HG03342 (cell line): Measurements from ENCODE around the gene CKS1B.

Source experiments
- ATAC-seq: cut with Tn5 transposase; IDR thresholded peaks from one replicate; pipeline ENCODE4 v1.9.1; 2021; ENCODE audit warnings: mild to moderate bottlenecking, moderate library complexity; ENCODE audit not compliant: unreplicated experiment

CKS1B gene

DNA sequence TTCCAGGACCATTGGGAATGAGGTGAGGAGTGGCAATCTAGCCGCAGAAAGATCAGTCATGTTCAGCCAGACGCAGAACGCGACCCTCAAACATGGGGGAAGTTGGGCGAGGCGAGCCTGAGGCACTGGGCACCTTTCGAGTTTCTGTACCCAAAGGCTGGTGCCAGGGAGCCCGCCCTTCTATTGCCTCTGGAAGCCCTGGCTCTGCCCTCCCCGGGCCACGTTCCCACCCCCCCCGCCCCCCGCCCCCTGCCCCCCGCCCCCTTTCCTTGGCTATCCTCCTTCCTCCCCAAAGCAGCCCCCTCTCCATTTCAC is 25.9 kb downstream of the CKS1B start:
- no peak for ATAC-seq

DNA sequence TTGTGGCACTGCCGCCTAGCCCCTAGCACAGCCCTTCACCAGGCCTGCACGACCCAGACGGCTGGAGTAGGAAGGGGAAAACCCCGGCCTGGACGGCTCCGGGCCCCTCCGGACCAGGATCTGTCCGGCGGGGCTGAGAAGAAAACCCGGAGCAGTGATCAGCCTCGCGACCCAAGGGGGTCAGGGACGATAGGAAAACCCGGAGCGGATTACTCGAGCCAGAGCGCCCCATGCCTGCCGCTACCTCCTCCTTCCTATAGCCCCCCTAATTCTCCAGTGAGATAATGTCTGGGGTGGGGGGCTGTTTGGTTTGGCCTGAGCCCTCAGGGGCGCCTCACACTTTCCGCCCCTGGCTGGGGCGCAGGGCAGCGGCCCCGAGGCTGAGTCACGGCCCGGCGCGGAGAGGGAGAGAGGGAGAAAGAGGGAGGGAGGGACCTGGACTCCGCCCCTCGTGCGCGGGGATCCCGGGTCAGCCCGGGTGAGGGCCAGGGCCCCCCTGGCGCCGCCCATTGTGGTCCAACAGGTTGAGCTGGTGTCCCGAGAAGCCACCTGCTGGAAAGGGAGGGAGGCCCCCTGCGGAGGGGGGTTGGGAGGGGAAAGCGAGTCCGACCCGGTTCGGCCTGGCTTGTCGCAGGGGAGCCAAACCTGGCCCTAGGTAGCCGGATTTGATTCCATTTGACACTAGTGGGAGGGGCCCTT is 26.4 kb downstream of the CKS1B start:
- ATAC-seq: peak; percentile 37

DNA sequence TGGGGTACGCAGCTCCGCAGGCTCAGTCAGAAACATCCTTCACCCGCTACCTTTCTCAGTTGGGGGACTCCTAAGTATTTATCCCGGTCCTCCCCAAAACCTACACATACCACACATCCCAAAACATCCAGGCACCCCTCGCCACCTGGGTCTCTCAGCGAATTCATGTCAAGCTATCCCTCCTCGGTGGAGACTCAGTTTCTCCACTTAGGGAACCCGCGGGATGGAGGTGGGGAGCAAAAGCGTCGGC is 26.9 kb downstream of the CKS1B start:
- ATAC-seq: peak; percentile 19

DNA sequence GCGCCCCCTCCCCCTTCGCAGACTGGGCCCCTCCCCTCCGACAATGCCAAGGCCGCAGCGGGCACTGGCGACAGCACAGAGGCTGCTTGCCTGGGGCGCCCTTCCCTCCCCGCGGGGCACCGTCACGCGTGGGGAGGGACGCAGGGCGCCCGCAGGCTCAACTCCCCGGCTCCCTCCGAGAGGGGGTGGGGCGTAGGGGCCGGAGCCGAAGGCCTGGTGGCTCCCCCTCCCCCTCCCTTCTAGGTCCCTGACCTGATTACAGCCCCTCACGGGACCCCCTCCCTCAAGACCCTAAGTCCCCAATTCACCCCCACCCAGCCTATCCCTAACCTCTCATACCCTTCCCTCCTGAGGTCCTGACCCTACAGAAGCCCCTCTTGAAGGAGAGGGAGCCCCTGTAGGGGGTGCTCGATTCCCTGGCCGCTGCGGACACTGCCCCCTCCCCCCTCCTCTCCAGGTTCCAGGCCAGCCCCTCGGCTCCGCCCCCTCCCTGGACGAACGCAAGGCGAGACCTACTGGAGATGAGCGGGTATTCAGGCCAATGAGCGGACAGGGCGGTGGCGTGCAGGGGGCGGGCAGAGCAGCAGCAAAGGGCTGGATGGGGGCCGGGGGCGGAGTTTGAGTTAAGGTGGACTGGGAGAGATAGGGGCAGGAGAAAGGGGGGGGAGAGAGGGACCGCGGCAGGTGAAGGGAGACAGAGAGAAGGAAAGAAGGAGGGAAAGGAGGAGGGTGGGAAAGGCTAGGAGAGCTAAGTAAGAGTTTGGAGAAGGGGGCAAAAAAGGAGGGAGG is 27.4 kb downstream of the CKS1B start:
- peak; percentile 52 for ATAC-seq

DNA sequence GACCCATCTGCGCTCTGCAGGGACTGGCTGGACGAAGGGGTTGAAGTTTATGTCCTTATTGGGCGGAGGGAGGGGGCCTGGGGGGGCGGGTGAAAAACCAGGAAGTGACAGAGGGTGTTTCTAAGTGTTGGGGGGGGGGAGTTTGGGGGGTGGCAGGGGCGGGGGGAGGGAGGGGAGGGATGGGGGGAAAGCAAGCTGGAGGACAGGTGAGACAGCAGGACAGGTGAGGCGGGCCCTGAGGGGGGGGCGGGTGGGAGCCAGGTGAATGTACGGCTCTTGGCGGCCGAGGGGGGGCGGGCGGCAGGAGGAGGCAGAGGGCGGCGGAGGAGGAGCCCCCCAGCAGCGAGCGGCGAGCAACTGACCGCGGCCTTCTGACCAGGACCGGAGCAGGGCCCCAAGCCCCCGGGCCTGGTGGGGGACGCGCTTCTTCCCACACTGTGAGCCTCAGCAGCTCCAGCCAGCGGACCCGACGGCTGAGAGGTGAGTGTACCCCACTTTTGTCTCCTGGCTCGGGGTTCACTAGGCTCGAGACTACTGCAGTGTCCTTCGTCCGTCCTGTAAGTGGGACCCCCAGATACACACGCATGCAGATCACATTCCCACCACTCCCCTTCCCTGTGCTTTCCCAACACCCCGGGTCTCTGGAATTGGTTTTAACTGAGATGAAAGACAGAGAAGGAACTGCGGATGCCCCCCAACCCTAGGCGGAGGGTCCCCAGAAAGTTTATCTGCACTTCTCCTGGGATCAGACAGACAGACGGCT is 28.2 kb downstream of the CKS1B start, which contains the start of gene ZBTB7B:
Gene ZBTB7B (plus strand): TSS at position 339 of the 763 bp plus-strand sequence. CDS start 11,859 bp downstream, outside the sequence.
- no peak for ATAC-seq

DNA sequence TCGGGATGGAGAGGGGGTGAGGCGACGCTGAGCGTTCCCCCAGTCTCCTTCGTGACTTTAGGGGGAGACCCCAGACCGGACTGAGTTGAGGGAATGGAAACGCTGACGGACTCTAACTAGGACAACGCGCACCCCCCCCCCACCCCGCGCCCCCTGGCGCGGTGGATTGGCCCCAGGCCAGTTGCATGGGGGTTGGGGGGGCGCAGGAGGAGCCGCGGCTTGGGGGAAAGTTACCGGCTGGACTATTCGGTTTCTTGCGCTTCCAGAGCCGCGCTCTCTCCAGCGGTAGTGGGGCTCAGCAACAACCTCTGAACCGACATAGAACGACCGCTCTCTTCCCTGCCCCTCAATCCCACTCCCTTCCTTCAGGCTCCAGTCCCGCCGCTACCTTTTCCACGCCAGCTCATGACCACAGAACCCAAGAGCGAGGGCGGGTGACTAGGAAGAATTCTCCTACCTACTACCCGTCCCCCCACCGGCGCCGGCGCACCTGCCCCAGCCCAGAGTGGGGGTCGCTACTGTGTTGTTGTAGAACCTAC is 28.8 kb downstream of the CKS1B start:
- no peak for ATAC-seq

DNA sequence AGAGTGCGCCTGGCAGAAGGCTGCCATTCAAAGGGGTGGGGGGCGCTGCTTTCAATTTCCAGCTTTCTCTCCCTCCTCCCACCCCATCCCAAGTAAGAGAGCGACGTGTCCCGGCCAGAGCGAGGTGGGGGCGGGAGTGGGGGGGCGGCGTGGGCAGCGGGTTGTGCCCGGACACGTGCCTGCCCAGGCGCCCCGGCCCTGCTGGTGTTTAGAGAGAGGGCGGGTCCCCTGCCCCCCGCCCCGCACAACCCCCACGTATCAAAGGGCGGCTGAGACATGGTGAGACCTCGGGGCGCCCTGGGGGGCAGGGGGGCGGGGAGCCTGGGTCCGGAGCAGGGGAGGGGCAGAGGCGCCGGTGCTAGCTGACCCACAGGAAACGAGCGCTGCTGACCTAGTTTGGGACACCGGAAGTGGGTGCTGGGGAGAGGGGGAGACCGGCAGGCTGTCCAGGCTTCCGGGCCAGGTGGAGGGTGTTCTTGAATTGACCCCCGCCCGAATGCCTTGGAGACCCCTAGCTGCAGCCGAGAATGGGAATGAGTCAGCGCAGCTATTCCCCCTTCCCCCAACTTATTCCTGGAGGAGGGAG is 29.4 kb downstream of the CKS1B start:
- ATAC-seq: no peak

DNA sequence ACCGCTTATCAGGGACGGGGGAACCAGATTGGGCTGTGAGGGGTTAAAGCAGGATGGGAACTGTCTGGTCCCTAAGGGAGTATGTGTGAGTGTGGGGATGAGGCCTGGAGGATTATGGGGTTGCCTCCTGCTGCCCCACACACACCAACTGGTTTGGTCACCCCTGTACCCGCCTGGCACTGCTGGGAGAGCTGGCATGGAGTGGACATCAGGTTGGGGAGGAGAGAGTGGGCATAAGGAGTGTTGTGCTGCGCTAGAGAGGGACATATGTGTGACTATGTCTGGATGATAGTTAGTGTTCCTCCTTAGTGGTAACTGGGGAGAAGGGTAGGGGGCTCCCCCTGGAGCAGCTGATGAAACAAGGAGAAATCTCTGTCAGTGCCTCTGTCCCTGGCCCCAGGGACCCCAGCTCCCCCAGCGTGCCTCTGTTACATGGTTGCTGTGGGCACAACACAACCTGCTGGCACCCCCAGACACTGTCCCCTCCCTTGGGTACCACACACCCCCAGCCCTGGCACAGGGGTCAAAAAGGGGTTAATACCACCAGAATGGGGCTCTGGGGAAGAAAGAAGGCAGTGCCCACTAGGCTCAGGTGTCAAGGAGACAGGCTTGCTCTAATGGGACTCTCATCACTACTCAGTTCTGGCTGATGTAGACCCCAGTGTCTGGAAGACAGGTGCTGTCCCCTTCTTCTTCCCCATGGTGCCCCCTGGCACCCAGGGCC is 30.0 kb downstream of the CKS1B start:
- no peak for ATAC-seq

DNA sequence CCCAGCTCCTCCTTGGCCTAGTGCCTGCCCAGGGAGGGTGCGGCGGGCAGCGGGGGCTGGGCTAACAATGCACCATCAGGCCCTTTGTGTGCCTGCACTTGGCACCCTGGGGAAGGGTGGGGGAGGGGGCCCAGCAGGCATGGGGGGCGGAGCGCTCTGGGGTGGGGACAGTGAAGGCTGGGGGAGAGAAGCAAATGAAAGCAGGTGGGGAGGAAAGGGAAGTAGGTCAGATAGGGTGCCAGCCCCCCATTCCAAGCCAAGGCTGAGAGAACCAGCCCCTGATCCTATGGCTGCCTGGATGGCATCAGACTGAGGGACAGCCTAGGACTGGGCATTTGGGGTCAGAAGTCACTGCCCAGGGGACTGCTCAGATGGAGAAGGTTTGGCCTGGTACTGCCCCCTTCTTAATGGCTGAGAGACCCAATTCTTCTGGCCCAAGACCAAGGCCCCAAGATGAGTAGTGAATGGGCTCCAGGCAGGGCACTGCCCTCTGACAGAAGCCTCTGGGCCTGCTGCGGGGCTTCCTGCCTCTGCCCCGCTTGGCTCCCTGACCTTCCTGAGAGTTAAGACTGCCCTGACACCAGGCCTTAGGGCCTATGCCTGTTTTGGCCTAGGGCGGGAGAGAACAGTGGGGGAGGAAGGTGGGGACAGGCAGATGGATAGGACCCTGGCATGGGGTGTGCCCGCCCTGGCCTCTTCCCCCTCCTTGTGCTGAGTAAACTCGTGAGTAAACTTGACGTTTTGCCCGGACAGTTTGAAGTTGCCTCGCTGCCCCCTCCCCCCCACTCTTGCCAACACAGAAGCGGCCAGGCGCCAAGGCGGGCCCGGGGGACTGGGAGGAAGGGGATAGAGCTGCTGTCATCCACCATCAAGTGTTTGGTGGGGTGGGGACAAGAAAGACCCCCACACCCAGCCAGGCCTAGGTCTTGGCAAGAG is 30.9 kb downstream of the CKS1B start:
- no peak for ATAC-seq

DNA sequence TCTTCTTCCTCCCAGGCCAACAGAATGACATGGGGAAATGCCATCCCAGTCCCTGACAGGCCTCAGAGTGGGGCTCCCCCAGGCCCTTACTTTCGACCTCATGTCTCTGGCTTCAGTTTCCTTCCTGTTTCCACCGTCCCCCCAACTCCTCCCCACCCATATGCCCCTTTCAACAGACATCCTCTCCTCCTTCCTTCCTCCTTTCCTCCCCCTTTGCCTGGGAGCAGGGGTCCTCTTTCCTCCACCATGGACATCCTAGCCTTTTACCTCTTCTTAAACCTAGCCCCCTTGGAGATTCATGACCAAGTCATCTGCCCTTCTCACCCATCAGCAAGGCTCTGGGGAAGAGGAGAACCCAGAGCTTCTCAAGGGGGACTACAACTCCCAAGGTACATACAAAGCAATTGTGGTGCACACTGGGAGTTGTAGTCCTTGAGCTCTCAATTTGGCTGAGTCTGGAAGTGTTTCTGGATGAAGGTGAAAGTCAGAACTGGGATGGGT is 32.2 kb downstream of the CKS1B start:
- no peak for ATAC-seq

DNA sequence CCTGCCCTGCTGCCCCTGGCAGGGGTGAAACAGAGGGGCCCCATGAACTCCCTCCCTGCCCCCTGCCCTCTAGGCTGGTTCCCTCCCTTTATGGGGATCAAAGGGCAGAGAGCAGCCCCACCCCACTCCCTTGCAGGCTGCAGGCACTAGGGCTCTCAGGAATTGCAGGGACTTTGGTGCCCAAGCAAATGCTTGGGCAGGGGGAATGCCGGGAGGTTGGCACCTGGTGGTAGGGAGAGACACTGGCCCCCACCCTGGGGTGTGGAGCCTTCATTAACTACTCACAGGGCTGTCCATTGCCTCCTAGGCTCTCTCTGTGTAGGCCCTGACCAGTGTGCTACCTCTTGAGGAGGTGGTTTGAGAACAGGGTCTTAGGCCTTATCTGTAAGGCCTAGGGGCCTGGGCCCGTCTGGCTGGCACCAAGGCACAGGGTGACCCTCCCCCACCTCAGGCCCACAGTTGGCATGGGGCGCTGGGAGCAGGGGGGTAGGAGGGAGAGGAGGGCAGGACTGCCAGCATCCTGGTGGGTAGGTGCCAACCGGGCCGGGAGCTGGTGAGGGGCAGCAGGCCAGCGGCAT is 32.9 kb downstream of the CKS1B start:
- no peak for ATAC-seq

DNA sequence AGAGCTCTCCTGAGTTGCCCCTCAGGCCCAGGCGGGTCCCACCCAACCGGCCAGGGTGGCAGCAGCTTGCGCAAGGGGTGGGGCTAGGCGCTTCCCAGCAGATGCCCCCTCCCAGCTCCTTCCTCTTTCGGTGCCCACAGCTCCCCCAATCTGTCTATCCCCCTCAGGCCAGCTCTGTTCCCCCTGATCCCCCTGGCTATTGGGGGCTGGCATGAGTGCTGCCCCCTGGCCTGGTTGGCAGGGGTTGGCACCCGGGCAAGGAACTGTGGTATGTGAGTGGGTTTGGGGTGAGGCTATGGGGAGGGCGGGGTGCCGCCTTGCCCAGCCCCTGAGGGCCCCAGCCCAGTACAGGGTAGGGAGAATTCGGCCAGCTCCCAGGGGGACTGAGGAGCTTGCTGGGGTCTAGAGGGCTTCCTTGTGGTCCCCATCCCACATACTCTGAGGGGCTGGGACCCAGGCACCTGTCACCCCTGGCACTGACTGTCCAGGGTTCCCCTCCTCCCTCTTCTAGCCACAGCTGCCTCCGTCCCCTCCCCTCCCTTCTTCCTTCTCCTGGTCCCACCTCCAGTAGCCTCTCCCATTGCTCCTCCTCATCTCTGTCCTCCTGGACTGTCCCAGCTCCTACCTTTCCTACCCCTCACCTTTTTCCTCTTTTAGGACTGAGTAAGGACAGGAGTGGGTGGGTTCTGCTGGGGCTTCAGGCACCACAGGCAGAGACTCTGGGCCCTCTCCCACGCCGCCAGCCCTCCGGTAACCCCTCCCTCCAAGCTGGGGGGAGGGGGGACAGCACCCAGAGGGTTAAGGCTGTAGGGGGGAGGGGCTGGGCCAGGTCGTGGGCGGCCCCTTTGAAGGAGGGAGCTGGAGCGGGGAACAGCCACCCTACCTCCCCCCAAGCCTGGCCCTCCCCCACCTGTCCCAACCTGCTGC is 33.8 kb downstream of the CKS1B start:
- ATAC-seq: no peak

DNA sequence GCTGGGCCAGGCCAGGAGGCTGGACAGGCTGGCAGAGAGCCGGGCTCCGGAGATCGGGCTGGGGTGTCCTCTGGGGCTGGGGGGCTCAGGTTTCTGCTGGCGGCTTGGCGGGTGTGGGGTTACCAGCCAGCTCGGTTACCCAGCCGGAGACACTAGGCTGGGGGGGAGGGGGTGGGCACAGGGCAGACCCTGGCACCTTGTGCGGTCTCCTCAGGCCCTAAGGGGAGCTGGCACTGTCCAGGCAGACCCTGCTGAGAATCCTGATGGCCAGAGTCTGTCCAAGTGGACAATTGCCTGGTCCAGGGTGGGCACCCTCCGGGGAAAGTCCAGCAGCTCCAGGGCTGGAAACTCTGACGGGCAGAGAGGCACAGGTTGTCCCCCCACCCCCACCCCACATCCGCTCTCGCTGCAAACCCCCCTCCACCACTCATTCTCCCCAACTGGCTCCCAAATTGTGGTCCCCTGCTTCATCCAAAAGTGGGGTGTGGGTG is 34.8 kb downstream of the CKS1B start:
- no peak for ATAC-seq

DNA sequence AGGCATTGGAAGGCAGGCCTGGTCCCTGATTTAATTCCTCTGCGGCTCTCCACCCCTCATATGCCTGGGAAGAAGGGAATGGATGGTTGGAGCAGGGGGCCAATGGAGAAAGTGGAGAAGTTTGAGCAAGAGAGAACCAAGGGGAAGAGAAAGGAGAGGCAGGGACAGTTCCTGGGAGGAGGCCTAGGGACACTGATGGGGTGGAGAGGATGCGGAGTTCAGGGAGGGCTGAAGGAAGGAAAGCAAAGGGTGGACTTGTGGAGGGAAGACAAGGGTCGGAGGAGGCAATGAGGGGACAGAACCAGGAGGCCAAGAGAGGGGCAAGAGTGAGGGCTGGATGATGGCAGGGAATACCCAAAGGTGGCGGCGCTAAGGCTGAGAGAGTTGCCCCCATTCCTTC is 35.3 kb downstream of the CKS1B start:
- no peak for ATAC-seq

DNA sequence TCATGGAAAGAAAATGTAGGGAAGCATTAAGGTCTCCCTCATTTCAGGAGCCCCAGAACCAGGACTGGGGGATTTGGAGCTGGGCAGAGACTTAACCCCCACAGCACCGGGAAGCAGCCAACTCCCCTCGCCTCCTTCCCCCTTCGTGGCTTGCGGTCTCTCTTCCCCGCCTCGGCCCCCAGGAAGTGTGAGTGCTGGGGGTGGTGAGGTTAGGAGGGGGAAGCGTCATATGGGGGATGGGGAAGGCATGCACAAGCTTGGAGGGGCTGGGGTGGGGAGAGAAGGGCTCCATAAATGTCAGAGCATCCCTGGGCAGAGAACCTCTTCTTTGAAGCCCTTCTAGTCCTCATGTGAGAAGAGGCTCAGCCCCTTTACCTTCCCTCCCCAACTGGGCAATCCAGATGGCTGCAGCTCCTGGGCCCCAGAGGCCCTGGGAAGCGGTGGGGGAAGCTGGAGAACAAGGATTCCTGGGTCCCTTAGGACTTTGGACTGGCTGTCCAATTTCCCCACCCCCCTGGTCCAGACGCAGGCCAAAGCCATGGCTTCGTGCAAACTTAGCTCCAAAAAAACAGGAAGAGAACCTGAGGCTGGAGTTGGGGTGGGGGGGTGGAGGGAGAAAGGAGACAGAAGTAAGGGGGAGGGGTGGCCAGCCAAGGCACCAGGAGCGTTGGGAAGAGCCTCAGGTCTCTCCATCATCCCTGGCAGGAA is 35.9 kb downstream of the CKS1B start:
- ATAC-seq: no peak

DNA sequence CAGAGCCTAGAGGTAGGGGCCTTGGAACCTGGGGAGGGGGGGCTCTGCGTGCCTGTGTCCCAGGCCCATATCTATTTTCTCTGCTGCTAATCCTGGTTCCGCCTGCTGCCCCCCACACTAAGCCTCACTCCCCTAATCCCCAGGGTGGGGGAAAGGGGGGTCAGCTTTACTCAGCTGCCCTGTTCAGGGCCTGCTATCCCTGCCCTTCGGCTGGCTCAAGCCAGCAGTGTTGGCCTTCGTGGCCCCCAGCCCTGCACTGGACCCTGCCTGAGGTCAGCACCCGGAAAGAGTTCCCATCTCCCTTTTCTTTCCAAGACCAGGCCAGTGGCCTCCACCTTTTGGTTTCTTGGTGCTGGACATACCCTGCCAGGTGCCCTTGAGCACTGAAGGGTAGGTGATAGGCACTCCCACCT is 36.5 kb downstream of the CKS1B start:
- no peak for ATAC-seq

DNA sequence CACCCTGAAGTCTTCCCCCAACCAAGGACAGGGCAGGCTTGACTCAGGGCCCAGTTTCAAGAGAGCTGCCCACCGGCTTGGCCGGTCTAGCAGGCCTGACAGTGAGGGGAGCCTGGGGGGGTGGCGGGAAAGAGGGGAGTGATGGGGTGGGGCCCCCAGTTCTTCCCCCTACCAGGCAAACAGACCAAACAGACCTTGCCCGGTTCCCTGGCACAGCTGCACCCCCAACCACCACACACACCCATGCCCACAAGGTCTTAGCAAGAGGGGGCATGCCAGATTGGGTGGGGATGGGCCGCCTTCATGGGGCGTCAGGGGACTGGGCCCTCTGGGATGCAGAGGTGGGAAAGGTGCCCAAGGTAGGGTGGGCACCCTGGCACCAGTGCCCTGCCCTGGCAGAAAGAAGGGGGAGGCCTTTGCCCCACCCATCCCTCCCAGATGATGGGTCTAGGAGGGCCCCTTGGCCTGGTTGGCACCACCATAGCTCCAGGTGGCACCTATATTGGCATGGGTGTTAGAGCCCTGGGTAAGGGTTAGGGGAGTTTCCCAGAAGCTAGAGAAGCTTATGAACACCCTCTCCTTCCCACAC is 37.0 kb downstream of the CKS1B start:
- ATAC-seq: no peak
